RKO (cell line): ENCODE results near the gene PTPRD.
A peak's percentile ranks its signal among the peaks of the same experiment; 100 is the strongest.

Experiments
- DNase-seq: peaks from one replicate; pipeline ENCODE4 v3.0.0-alpha.2; 2016; ENCODE audit warnings: low spot score

Gene PTPRD

DNA sequence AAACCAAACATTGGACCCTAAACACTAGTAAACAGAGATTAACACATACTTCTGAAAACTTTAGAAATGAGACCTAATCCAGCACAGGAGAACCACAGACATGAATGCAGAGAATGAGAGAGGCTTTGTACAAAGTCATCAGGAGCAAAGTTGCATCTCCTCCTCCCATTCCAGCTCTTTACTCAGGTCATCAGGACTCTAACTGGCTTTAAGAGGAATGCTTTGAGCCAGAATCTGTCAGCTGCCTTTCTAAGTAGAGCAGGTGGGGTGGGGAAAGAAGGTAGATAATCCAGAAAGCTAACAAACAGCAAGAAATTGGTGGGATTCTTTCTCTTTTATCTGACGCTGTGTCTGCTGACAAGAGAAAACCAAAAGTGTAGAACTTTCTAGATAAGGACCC lies 2230.5 kb downstream of the PTPRD start:
- no peak for DNase-seq

DNA sequence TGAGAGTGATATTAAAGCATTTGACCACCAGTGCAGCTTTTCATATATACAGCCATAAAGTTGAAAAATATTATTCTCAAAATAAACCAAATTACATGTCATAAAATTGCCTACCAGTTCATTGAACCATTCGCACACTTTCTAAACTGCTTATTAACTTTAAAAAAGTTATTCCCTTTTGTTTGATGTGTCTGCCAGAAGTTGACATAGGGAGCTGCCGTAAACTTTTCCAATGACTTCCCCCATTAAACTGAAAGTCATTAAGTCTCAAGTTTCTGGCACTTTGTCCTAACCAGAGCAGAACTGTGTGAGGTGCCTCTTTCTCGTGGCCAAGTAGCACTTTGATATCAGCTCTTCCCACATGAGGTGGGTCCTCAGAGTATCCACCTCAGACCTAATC lies 2231.2 kb downstream of the PTPRD start:
- no peak for DNase-seq

DNA sequence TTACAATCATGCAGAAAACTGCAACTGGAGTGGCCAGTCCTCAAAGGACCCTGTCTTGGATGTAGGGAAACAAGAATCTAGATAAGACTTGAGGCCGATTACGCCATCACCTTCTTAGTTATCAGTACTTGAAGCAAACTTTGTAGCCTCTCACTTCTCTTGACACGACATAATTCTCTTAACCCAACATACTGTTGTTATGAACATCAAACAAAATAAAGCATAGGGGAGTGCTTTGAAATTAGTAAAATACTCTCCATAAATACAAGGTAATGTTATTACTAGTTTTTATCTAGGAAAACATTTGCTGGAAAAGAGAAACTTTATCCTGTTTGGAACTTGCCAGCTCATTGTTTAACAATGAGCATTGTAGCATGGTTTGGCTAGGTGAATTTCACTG lies 2238.3 kb downstream of the PTPRD start:
- no peak for DNase-seq

DNA sequence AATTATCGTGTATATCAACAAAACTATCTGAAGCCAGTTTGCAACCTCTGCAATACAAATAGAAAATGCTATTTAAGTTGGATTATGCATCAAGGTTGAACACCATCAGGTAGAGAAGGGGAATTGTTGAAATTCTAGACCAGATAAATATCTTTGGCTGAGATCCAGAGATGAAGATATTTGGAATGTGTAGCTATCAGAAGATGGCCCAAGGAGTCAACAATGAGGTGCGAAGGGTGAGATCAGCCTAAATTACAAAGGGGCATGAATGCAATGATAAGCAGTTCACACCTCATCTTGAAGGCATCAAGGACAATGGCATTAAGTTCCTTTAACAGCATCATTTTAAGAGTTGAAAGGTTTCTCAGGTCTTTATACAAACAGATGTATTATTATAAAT lies 2241.1 kb downstream of the PTPRD start:
- DNase-seq, result no peak

DNA sequence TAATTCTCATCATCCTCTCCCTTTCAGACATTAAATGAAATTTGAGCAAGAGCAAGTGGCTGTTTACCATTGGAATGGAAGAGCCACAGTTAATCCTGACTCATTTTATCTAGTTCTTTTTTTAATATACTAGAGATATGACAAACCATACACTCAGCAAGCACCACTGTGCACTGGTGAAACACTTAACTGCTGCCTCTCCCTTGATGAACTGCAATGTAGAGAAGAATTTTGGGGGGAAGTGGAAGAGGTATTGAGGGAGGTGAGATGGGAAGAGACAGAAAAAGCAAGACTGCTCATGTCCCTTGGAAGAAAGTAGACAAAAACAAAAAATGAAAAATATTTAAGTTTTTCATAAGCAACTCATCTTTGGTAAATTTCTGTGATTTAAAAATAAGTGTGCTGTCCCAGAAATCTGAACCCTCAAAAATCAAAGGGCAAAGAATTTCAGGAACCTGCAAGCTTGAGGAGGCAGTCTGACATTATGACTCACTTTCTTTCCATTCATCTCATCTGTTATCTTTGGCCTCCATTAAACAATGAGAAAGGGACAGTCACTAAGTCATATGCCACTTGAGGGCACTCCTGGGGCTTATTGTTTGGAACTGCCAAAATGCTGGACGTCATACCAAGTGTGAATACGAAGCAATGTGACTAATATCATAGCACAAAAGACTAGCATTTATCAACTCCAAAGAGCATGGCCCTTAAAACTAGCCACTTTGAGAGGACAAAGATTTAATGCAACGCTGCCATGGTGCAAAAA lies 2246.5 kb downstream of the PTPRD start:
- DNase-seq, result peak; percentile 19

DNA sequence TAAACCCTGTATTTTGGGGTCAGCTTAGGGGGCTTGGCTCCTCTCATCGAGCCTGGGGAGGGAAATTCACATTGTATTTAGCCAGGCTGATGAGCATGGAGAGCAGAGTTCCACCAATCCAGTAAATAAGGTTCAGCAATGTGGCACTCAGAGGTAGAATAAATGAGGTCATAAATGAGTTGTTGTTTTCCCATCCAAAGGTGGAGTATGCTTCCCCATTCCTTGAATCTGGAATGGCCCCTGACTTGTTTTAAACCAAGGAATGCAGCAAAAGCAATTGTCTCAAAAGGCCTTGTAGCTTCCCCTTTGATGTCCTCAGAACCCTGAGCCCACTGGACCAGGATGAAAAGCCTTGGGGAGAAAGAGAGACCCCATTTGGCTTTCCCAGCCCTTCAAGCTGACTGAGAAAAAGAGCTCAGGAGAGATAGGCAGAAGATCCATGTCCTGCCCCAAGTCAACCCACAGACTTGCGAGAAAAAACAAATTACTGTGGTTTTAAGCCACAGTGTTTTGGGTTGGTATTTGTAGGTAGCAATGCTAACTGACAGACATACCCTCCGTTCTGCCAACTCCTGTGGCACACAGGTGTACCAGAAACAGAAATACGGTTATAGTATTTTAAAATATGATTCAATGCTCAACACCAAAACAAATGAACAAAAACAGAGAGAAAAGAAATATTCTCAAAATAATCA lies 2247.2 kb downstream of the PTPRD start:
- no peak for DNase-seq

GRCh38 chr9:8365029-8365428 lies 2247.8 kb downstream of the PTPRD start:
- DNase-seq, result peak; percentile 1

GRCh38 chr9:8364026-8364752 lies 2248.6 kb downstream of the PTPRD start:
- no peak for DNase-seq

DNA sequence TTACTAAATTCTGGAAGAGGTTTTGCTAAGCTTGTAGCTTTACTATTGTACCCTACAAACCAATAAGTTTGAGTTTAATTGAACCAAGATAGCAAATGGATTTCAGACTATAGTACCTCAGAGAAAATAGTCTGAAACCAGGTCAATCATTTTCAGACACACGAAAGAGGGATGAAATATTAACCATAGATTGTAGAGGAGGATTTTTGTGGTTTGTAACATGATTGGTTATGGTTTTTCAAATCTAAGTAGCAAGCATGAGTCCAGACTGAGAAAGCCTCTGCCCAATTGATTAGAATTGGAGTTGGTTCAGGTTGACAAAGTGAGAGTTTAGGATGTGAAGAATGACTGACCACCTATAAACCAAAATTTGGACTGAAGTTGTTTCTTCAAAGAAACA lies 2250.6 kb downstream of the PTPRD start:
- no peak for DNase-seq

GRCh38 chr9:8361364-8361763 lies 2251.4 kb downstream of the PTPRD start:
- no peak for DNase-seq

DNA sequence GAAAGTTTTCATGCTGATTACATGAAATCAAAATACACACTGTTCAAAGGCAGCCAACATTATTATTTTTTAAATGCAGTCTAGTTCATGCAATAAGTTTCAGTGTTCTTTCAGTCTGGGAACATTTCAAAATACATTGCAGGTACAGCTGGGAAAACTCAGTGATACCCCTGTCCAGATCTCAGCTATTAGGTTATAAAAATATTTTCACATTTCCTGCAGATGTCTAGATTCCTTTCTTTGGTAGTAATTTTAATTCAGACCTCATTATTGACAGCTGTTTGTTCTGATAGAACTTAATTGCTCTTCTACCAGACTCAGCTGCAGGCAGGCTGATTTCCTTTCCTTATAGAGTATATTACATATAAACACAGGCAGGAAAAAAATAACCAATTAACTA lies 2256.4 kb downstream of the PTPRD start:
- DNase-seq, result no peak

DNA sequence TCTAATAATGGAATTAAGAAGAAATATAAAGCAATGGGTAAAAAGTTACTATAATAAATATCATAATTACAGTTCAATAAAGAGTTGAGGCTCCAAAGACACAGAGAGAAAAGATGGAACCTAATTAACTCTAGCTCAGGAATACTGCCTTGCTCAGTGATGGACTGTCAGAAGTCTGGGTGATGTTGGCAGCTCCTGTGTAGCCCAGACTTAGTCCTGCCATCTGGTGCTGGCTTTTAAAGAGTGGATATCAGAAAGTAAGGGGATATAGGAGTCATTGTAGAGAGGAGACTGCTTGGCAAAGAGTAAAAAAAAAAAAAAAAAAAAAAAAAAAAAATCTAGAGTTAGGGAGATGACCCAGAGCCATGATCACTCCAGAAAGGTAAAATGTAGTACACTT lies 2261.4 kb downstream of the PTPRD start:
- no peak for DNase-seq

- DNase-seq, result no peak
These were observed 2262.9 kb downstream of the PTPRD start for GRCh38 chr9:8349901-8350300.

GRCh38 chr9:8349376-8349775 lies 2263.4 kb downstream of the PTPRD start:
- no peak for DNase-seq

DNA sequence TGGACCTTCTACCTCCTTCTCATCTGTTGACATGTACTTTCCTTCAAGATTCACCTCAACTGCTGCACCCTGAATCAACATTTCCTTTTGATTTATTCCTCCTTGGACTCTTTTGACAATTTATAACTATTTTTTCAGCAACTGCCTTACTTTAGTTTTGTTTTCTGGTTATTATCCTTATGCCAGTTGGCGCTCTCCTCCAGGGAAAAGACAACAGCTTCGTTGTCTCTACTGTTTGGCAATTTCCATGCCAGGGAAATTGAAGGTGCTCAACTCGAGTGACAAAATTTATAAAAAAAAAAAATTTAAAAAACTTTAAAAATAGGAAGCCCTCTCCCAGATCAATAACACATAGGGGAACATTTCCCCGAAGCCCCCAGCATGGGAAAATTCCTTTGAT lies 2264.0 kb downstream of the PTPRD start:
- DNase-seq, result no peak

- no peak for DNase-seq
These were observed 2266.5 kb downstream of the PTPRD start for GRCh38 chr9:8346296-8346695.

DNA sequence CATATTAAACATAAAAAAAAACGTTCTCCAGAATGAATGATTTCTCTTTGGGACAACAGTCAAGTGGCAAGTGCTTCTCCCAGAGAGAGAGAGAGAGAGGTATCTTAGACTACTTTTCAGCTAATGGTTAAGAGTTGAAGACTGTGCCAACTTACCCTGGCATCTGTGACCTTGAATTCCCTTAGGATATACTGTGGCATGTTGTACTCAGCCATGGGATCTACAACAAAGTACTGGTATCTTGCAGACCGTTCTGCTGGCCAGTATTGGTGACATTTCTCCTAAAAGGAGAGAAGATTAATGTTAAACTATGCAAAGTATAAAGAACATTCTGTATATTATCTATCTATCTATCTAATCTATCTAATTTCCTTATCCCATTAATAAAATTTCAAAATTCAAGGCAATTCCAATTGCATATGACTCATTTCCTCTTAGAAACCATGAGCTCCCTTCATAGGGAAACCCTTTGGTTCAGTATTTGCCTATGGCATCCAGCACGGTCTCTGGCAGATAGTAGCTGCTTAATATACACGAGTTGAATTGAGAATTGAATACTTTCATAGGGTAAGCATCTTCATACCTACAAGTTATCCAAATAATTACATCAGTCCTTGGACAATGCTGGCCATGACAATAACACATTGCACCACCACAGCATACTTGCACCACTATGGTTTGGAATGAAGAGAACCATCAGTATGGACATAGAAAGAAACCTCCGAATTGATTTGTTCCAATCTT lies 2273.9 kb downstream of the PTPRD start:
- DNase-seq, result no peak

DNA sequence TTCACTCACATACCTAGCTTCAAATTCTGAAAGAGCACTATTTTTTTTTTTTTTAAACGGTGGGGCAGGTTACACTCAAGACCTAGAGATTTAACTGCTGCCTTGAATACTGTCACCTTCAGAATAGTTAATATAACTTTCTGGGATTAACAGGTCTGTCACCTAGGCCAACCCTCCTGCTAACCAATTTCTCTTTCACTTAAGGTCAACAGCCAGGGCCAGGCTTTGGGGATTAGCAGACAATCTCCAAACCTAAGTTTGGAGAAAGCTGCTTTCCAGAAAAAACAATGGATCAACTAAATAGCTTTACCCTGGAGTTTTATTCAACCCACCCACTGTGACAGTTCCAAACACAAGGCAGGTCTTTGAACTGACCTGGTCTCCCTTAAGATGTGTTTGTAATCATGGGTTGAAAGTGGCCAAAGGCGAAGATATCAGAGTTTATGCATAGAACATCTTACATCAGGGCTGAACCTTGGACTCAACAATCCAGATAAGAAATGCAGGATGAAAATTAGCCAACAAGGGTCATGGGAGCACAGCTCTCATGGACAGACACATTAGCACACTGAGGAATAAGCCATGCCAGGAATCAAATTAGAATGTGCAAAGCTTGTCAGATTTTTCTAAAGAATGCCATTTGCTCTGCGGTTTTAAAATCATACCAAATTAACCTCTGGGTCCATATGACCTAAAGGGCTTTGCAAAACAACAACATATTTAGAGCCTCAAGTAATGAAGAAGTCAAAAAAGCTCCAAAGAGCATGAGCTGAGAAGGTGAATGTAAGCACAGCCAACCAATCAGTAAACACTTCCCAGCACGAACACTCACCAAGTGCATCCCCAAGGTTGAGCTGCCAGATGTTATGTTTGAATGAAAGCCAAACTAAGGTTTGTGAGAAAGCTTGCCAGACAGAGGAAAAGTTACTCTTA lies 2274.7 kb downstream of the PTPRD start:
- no peak for DNase-seq

- DNase-seq, result no peak
These were observed 2279.9 kb downstream of the PTPRD start for GRCh38 chr9:8332871-8333270.

DNA sequence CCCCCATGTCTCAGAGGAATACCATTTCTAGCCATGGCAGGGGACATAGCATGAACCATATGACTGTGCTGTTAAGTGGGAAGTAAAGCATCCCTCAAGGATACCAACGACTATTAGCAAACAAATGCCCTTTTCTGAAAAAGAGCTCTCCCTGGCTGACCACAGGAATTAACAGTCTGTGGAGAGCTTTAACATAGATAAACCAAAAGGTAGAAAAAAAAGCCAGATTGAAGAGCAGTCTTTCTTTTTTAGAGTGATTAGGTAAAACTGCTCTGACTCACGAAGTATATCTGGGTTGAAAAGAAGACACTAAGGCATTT lies 2280.5 kb downstream of the PTPRD start:
- no peak for DNase-seq

DNA sequence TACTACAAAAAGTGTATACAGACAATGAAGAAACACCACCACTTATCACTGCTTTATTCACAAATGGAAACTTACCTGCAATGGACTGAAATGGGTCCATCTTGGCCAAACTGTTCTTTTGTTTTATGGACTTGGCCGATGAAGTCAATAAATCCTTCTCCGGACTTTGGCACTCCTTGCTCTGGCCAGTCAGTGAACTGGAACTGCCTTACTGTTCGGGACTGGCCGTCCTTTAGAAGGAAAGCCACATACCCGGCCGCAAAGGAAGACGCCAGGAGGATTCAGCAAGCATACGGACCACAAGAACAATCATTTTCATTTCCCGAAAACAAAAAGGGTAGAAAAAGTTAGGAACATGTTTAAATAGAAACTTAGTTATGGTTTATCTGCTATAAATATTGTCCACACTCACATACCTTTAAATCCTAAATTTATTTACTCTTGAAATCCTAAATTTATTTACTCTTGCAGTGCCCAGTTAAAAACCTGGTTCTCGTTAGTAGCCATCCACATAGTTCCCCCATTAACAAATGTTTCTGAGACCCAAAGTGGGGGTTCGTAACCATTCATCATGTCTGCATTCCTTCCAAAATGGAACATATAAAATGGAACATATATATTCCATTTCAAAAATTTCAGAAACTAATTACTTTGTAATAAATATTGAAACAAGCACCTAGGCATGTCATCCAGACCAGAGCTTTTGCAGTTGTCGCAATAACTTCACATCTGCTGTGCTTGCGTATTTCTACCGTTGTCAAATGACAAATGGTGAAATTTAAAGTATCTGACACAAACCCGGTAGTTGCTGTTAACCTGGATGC lies 2281.1 kb downstream of the PTPRD start:
- no peak for DNase-seq
